ENCODE data around the gene EIF3I. TPM values are rescaled to one million over a fixed set of nuclear protein-coding genes. Genes with fewer than 3 reads are reported as not detected.
"Not testable (repeated sequence)": the region's sequence is repeated elsewhere in the genome, so short reads cannot be mapped to it uniquely, and the experiment has no call there.

EIF3I gene
- total RNA-seq, 8 experiments from 2014 or later, result 174 to 366 (median 241) TPM

DNA sequence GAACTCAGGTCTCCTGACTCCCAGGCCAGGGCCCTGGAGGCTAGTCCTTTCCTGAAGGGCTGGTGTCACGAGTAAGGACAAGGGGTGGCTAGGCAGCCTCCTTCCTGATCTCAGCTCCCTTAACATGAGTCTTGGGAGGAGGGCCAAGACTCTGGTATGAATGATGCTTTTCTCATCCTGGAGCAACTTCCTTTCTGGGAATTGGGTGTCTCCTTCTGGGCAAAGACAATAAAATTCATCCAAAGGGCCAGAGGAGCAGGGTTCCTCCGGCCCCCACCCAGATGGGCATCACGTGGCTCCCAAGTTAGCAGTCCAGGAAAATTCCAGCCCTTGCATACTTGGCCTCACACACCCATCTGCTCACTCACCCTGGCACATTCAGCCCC, 24.7 kb downstream of the EIF3I start, which contains the start of gene FAM167B:
FAM167B (plus strand) TSS at position 335 of the 386 bp plus-strand sequence. CDS start 200 bp downstream, outside the sequence.
- in situ Hi-C loops (cut with MboI; ENCODE audit: low pct_unique_long_range_greater_than_20kb in 2 of 9, low sequenced_read_pairs in 9 of 9, unreplicated experiment in 9 of 9), result no loop called here
- H3K27ac ChIP-seq, result no peak within 1 kb of the TSS
- ATAC-seq (replicated peaks in 6 of 8), result peak in 3 of 8 experiments; percentile 78 to 83 (median 81)

DNA sequence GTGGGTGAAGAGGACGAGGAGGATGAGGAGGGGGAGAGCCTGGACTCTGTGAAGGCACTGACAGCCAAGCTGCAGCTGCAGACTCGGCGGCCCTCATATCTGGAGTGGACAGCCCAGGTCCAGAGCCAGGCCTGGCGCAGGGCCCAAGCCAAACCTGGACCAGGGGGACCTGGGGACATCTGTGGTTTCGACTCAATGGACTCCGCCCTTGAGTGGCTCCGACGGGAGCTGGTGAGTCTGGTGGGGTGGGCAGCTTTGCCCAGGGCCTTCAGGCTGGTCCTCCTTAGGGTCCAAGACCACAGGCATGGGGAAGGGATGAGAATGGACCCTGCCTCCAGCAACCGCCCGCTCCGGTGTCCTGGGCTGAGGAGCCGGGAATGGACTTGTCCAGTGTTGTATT, 25.2 kb downstream of the EIF3I start:
- H3K27ac ChIP-seq, result no peak overlapping the region
- H3K4me3 ChIP-seq, result no peak overlapping the region
- in situ Hi-C loops (cut with MboI; ENCODE audit: low pct_unique_long_range_greater_than_20kb in 2 of 9, low sequenced_read_pairs in 9 of 9, unreplicated experiment in 9 of 9), result no loop called here
- peaks cover 23 to 31% of the 10 kb centered on the region in 2 donors for H3K4me1 ChIP-seq (replicated peaks in 1 of 2)
- WGBS, 10 experiments, result 60 to 100% (median 94%) methylated on average over 1 to 6 of the region's 12 CpGs; no CpG with 5 or more reads in 6 of the 10 experiments
- peak in 2 of 8 experiments; percentile 2 for ATAC-seq (replicated peaks in 6 of 8)

More for the DNA sequence above, 24.7 kb downstream of the EIF3I start, which contains the start of gene FAM167B:
- Histone ChIP-seq H3K4me1 (replicated peaks in 1 of 2) (peaks cover 23 to 31% of the 10 kb centered on the region in 2 donors), H3K4me3 (no peak within 1 kb of the TSS)
- 0 to 90% (median 61%) methylated on average over 1 to 3 of the region's 3 CpGs; no CpG with 5 or more reads in 6 of the 10 experiments for WGBS, 10 experiments

DNA sequence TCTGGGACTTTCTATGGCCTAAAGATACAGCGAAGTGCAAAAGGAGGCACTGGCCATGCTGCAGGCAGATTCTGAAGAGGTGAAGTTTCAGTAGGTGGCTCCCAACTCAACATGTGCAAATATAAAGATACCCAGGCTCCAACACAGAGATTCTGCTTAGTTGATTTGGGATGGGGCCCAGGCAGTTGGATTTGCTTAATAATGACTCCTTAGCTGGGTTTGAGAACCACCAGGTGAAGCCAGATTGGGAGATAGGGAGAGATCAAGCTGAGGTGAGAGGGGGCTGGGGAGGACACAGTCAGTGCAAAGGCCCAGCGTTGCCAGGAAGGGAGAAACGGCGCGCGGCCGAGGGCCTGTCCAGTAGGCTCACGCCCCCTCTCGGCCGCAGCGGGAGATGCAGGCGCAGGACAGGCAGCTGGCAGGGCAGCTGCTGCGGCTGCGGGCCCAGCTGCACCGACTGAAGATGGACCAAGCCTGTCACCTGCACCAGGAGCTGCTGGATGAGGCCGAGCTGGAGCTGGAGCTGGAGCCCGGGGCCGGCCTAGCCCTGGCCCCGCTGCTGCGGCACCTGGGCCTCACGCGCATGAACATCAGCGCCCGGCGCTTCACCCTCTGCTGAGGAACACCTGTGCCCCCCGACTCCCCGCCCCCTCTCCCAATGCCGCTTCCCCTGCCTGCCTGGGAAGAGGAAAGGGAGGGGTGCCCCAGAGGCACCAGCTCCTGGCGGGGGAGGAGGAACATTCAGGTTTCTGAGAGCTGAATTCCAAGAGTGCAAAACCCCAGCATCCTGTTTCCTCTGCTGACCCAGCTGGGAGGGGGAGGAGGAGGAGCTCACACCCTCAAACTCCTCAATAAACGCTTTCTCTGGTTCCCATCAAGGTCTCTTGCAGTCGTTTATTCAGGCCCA, 26.0 kb downstream of the EIF3I start:
- H3K4me3 ChIP-seq, result no peak overlapping the region
- H3K4me1 ChIP-seq (replicated peaks in 1 of 2), result peaks cover 23 to 27% of the 10 kb centered on the region in 2 donors
- ATAC-seq (replicated peaks in 6 of 8), result peak; percentile 27 to 58 (median 44)
- peak overlapping the region in 1 of 2 donors; percentile 34 for H3K27ac ChIP-seq
- 0 to 58% (median 40%) methylated on average over 1 to 8 of the region's 31 CpGs; no CpG with 5 or more reads in 1 of the 10 experiments for WGBS, 10 experiments
- in situ Hi-C loops (cut with MboI; ENCODE audit: low pct_unique_long_range_greater_than_20kb in 2 of 9, low sequenced_read_pairs in 9 of 9, unreplicated experiment in 9 of 9), result no loop called here

DNA sequence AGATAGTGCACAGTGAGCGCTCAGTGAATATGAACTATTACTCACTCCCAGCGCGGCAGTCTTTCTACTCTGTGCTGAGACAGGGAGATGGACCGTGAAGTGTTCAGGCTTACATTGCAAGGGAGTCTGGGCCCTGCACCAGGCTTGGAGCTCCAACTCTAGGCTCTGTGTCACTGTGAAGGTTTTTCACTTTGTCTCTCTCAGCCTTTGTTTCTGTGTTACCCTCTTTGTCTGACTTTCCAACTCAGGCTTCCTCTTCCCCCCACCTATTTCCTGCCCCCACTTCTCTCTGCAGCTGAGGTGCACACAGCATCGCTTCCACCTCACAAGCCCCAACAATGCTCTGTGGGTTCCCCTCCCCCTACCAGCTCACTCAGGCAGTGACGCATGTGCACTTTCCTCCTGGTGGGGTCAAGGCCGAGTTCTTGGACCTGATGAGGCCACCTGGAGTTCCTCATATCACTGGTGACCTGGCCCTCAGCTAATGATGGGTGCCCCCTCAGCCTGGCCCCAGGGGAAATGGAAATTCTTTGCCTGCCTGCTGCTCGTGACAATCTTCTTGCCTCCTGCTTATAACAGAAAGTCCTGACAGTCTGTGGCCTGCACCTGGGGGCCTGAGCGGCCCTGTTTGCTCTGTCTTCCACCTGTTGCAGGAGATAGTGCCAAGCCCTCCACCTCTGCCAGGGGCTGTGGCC, 27.8 kb downstream of the EIF3I start:
- 33 to 92% (median 50%) methylated on average over 1 to 8 of the region's 9 CpGs; no CpG with 5 or more reads in 2 of the 10 experiments for WGBS, 10 experiments
- Histone ChIP-seq H3K4me3 (no peak overlapping the region), H3K4me1 (replicated peaks in 1 of 2) (peaks cover 23 to 27% of the 10 kb centered on the region in 2 donors), H3K27ac (peak overlapping the region; percentile 42 to 68)
- ATAC-seq (replicated peaks in 6 of 8), result peak in 5 of 8 experiments; percentile 62 to 82 (median 78)
- in situ Hi-C loops (cut with MboI; ENCODE audit: low pct_unique_long_range_greater_than_20kb in 2 of 9, low sequenced_read_pairs in 9 of 9, unreplicated experiment in 9 of 9), result no loop called here

DNA sequence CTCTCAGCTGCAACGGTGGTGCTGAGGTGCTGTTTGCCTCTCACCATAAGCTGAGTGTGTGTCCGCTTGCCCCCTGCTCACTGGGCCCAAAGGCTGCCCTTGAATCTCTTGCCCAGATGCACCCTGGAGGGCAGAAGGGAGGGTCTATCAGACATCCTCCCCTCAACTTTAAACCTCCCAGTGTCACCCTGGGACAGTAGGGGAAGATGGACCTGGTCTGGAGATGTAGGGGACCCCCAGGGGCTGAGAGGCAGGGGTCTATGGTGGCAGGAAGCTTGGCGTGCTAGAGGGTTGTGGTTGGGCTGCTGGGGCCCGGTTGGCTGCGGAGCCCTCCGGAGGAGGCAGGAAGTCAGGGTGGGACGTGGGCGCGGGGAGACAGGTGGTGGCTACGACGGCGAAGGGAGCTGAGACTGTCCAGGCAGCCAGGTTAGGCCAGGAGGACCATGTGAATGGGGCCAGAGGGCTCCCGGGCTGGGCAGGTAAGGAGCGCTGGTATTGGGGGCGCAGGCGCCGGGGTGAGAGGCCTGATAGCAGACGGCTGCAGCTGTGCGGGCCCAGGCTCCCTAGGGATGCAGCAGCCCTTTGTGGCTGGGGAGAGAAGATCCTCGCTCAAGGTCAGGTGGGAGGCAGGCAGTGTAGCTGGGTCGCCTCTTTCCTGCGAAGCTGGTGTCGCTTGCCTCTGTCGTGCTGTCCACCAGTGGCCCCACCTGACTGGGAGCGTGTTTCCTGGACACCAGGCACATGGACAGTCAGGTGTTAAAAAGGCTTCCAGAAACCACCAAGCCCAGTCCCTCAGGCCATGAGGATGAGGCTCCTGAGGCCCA, 28.9 kb downstream of the EIF3I start, which contains the start of gene LCK:
LCK (plus strand) TSS at position 373 of the 824 bp plus-strand sequence. CDS start 23,065 bp downstream, outside the sequence.
- in situ Hi-C loops (cut with MboI; ENCODE audit: low pct_unique_long_range_greater_than_20kb in 2 of 9, low sequenced_read_pairs in 9 of 9, unreplicated experiment in 9 of 9), result no loop called here
- 0 to 100% (median 88%) methylated on average over 1 to 19 of the region's 25 CpGs; no CpG with 5 or more reads in 3 of the 10 experiments for WGBS, 10 experiments
- ATAC-seq (replicated peaks in 6 of 8), result peak in 2 of 8 experiments; percentile 3 to 4
- Histone ChIP-seq H3K27ac (peak within 1 kb of the TSS; percentile 42 to 68), H3K4me3 (no peak within 1 kb of the TSS), H3K4me1 (replicated peaks in 1 of 2) (peaks cover 23 to 27% of the 10 kb centered on the region in 2 donors)

DNA sequence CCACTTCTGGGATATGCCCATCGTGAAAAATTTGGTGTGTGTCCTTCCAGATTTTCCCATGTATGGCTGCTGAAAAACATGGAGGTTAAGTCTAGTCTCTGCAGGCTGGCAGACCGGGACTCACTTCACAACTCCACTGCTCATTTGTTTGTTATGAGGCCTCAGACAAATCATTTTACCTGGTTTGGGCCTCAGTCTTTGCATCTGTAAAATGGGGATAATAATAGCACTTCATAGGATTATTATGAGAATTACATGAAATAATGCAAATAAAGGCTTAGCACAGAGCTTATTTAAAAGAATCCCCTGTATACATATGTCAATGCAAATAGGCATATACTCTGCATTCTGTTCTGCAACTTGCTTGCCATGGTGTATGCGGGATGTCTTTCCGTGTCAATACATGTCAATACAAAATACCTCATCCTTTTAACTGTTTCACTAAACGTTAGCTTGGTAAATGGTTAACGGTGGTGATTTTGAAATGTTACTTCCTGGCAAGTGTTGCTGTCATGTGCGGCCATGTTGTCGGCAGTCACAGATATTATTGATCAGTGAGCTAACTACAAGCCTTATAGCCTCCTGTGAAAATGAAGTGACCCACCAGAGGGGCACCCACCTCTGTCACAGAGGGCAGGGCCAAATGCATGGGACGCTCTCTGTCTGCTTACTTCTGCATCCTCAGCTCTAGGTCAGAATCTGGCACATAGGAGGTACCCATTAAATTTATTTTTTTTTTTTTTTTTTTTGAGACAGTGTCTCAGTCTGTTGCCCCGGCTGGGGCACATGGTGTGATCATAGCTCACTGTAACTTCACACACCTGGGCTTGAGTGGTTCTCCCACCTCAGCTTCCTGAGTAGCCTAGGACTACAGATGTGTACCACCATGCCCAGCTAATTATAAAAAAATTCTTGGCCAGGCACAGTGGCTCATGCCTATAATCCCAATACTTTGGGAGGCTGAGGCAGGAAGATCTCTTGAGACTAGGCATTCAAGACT, 33.2 kb downstream of the EIF3I start:
- 22 to 100% (median 90%) methylated on average over 1 to 10 of the region's 10 CpGs for WGBS, 10 experiments
- Histone ChIP-seq H3K27ac (no peak overlapping the region), H3K4me1 (replicated peaks in 1 of 2) (peaks cover 8 to 13% of the 10 kb centered on the region in 2 donors), H3K4me3 (no peak overlapping the region)
- ATAC-seq (replicated peaks in 6 of 8), result no peak
- in situ Hi-C loops (cut with MboI; ENCODE audit: low pct_unique_long_range_greater_than_20kb in 2 of 9, low sequenced_read_pairs in 9 of 9, unreplicated experiment in 9 of 9), result no loop called here

DNA sequence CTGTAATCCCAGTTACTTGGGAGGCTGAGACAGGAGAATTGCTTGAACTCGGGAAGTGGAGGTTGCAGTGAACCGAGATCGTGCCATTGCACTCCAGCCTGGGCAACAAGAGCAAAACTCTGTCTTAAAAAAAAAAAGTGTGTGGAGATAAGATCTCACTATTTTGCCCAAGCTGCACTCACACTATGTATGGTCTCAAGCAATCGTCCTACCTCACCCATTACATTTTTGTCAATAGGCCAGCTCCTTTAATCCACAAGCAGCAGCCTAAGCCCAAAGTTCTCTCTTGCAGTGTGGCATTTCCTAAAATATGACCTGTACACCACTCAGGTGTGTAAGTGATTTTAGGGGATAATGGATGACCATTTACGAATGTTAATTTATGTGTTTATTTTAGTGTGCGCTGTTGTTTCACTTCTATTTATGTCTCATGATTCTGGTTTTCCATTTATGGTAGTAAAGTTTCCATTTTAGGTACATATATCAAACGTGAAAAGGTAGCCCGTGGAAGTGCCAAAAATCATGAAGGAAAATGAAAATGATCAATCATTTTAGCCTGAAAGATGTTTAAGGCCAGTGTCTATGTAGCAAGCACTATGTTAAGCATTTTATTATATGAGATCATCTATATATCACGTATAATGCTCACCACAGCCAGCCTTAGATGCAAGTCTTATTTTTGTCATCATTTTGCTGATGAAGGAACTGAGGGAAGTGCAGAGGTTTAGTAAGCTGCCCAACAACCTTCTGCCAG, 34.4 kb downstream of the EIF3I start:
- Histone ChIP-seq H3K4me3 (no peak overlapping the region), H3K4me1 (replicated peaks in 1 of 2) (peaks cover 0 to under 1% of the 10 kb centered on the region in 2 donors), H3K27ac (no peak overlapping the region)
- ATAC-seq (replicated peaks in 6 of 8), result no peak
- 43 to 89% (median 70%) methylated on average over 1 to 9 of the region's 9 CpGs for WGBS, 10 experiments
- in situ Hi-C loops (cut with MboI; ENCODE audit: low pct_unique_long_range_greater_than_20kb in 2 of 9, low sequenced_read_pairs in 9 of 9, unreplicated experiment in 9 of 9), result no loop called here

DNA sequence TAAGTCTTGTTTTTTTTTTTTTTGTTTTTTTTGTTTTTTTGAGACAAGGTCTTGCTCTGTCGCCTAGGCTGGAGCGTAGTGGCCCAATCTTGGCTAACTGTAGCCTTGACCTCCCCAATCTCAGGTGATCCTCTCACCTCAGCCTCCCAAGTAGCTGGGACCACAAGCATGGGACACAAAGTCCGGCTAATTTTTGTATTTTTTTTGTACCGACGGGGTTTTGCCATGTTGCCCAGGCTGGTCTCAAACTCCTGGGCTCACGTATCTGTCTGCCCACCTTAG, 35.0 kb downstream of the EIF3I start:
- in situ Hi-C loops (cut with MboI; ENCODE audit: low pct_unique_long_range_greater_than_20kb in 2 of 9, low sequenced_read_pairs in 9 of 9, unreplicated experiment in 9 of 9), result no loop called here
- no peak overlapping the region for H3K4me3 ChIP-seq
- no peaks in the 10 kb centered on the region for H3K4me1 ChIP-seq (replicated peaks in 1 of 2)
- 70 to 96% (median 85%) methylated on average over 2 to 6 of the region's 6 CpGs; no CpG with 5 or more reads in 3 of the 10 experiments for WGBS, 10 experiments
- H3K27ac ChIP-seq, result no peak overlapping the region
- no peak for ATAC-seq (replicated peaks in 6 of 8)

DNA sequence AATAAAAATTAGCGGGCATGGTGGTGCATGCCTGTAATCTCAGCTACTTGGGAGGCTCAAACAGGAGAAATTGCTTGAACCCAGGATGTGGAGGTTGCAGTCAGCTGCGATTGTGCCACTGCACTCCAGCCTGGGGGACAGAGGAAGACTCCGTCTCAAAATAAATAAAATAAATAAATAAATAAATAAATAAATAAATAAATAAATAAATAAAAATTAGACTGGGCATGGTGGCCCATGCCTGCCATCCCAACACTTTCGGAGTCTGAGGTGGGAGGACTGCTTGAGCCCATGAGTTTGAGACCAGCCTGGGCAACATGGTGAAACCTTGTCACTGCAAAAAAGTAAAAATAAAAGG, 41.0 kb downstream of the EIF3I start:
- in situ Hi-C loops (cut with MboI; ENCODE audit: low pct_unique_long_range_greater_than_20kb in 2 of 9, low sequenced_read_pairs in 9 of 9, unreplicated experiment in 9 of 9); H3K27ac ChIP-seq; ATAC-seq (replicated peaks in 6 of 8); H3K4me3 ChIP-seq; H3K4me1 ChIP-seq (replicated peaks in 1 of 2): not testable (repeated sequence)
- 80 to 100% (median 90%) methylated on average over 1 to 4 of the region's 4 CpGs for WGBS, 10 experiments

DNA sequence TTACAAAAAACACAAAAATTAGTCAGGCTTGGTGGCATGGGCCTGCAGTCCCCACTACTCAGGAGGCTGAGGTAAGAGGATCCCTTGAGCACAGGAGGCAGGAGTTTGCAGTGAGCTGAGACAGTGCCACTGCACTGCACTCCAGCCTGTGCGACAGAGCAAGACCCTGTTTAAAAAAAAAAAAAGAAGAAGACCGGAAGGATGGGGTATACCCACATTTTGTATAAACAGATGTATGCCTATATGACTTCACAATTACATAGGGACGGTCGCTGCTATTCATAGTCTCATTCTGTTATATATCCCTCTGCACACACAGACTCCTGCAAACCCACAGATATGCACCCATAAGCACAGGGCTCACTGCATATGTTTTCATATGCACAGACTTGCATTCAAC, 41.5 kb downstream of the EIF3I start:
- Histone ChIP-seq H3K27ac (no peak overlapping the region), H3K4me3 (no peak overlapping the region), H3K4me1 (replicated peaks in 1 of 2) (no peaks in the 10 kb centered on the region)
- ATAC-seq (replicated peaks in 6 of 8), result no peak
- 40 to 88% (median 83%) methylated on average over 1 to 4 of the region's 4 CpGs; no CpG with 5 or more reads in 2 of the 10 experiments for WGBS, 10 experiments
- in situ Hi-C loops (cut with MboI; ENCODE audit: low pct_unique_long_range_greater_than_20kb in 2 of 9, low sequenced_read_pairs in 9 of 9, unreplicated experiment in 9 of 9), result no loop called here

DNA sequence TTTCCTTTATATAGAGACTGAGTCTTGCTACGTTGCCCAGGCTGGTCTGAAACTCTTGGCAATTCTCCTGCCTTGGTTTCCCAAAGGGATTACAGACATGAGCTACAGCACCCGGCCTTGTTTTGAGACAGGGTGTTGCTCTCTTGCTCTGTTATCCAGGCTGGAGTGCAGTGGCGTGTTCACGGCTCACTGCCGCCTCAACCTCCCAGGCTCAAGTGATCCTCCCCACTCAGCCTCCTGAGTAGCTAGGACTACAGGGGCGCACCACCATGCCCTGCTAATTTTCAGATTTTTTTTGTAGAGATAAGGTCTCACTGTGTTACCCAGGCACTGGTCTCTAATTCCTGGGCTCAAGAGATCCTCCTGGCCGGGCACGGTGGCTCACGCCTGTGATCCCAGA, 43.6 kb downstream of the EIF3I start:
- H3K27ac ChIP-seq, result no peak overlapping the region
- H3K4me3 ChIP-seq, result no peak overlapping the region
- in situ Hi-C loops (cut with MboI; ENCODE audit: low pct_unique_long_range_greater_than_20kb in 2 of 9, low sequenced_read_pairs in 9 of 9, unreplicated experiment in 9 of 9), result no loop called here
- WGBS, 10 experiments, result 70 to 100% (median 91%) methylated on average over 1 to 7 of the region's 9 CpGs
- H3K4me1 ChIP-seq (replicated peaks in 1 of 2), result no peaks in the 10 kb centered on the region
- ATAC-seq (replicated peaks in 6 of 8), result no peak

Data from motor neuron (in vitro differentiated cells).